ENCODE data around the gene ZNF662. TPM values are rescaled to one million over a fixed set of nuclear protein-coding genes. Genes with fewer than 3 reads are reported as not detected.

Gene ZNF662
- total and polyA plus RNA-seq, 9 of the 15 experiments (the other 6 are each of a cell fraction or from before 2014, with no cell fraction given): 0.07 to 0.55 (median 0.27) TPM

- TF ChIP-seq EHMT2 (IDR thresholded peaks at IDR 0.05) (peak; percentile 72; the same call in 1 of the 2 replicates), MEF2A (IDR thresholded peaks at IDR 0.05; ENCODE audit: control insufficient read depth, low read depth, low read length) (no peak), MBD2 (IDR thresholded peaks at IDR 0.05; ENCODE audit: borderline replicate concordance, low read depth) (no peak), MIER1 (IDR thresholded peaks at IDR 0.05; ENCODE audit: low read depth) (peak; percentile 65; the same call in 1 of the 2 replicates), REST (IDR thresholded peaks at IDR 0.05; ENCODE audit: borderline replicate concordance) (peak; percentile 75), REST (CRISPR knock-in tag; IDR thresholded peaks at IDR 0.05; ENCODE audit: low read depth) (no peak)
- TF ChIP-seq, protein P1, sequence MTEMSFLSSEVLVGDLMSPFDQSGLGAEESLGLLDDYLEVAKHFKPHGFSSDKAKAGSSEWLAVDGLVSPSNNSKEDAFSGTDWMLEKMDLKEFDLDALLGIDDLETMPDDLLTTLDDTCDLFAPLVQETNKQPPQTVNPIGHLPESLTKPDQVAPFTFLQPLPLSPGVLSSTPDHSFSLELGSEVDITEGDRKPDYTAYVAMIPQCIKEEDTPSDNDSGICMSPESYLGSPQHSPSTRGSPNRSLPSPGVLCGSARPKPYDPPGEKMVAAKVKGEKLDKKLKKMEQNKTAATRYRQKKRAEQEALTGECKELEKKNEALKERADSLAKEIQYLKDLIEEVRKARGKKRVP (CRISPR knock-in tag; IDR thresholded peaks at IDR 0.05): no peak
- TF ChIP-seq, protein P2, sequence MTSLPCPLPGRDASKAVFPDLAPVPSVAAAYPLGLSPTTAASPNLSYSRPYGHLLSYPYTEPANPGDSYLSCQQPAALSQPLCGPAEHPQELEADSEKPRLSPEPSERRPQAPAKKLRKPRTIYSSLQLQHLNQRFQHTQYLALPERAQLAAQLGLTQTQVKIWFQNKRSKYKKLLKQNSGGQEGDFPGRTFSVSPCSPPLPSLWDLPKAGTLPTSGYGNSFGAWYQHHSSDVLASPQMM (CRISPR knock-in tag; IDR thresholded peaks at IDR 0.05): no peak
- WGBS (ENCODE audit: insufficient coverage, low coverage, missing lambda C conversion rate): under 1% methylated on average over 5 of the region's 5 CpGs
- no peak overlapping the region for H2AFZ ChIP-seq (ENCODE audit: low read depth, low read length)
- no peak overlapping the region for H3K4me3 ChIP-seq
- ATAC-seq (no peak), FAIRE-seq (no peak), DNase-seq (ENCODE audit: extremely low read depth in 1 of 4, low spot score in 3 of 4) (no peak)
- H3K4me2 ChIP-seq (ENCODE audit: insufficient read depth, low read length): no peak overlapping the region
- intact Hi-C loops (cut with micrococcal nuclease) (loop anchor here (2.0 to 10.0 kb wide), 4 partner anchors 115 to 1235 kb away; no protein-coding TSS in a partner anchor), in situ Hi-C loops (cut with MboI) (loop anchor here (10.0 kb wide), 1 partner anchor 195 kb away; no protein-coding TSS in a partner anchor)
- POLR2A ChIA-PET: interaction anchor here (0.7 to 0.8 kb wide), 3 partner anchors 71 to 909 kb away, joined by 3 read pairs; no protein-coding TSS in a partner anchor
- no peaks in the 10 kb centered on the region for H3K27me3 ChIP-seq (ENCODE audit: control insufficient read depth in 2 of 2, insufficient read depth in 2 of 2, low read length in 2 of 2)
- no peaks in the 10 kb centered on the region for H3K9me3 ChIP-seq (replicated peaks; ENCODE audit: control insufficient read depth, insufficient read depth, low read depth, low read length)
- CTCF ChIA-PET (ENCODE audit: low intra/inter-chr PET ratio): interaction anchor here (3.8 kb wide), 1 partner anchor 194 kb away, joined by 27 read pairs; no protein-coding TSS in a partner anchor
- H3K27ac ChIP-seq (ENCODE audit: extremely low read depth, low read depth, low read length): no peak overlapping the region
- no peaks in the 10 kb centered on the region for H3K4me1 ChIP-seq (replicated peaks in 1 of 2; ENCODE audit: control insufficient read depth in 2 of 2, insufficient read depth in 2 of 2, low read length in 2 of 2)
- no TSS peak for BruUV-seq (replicated peaks)
- no peaks in the 10 kb centered on the region for H4K20me1 ChIP-seq (replicated peaks; ENCODE audit: control insufficient read depth, insufficient read depth, low read length)
- H3K36me3 ChIP-seq (ENCODE audit: control insufficient read depth, insufficient read depth, low read length): no peaks in the 10 kb centered on the region
- H3K9ac ChIP-seq (ENCODE audit: insufficient read depth in 1 of 2, low read depth in 2 of 2, low read length in 2 of 2): no peak overlapping the region
- no peaks in the 10 kb centered on the region for H3K79me2 ChIP-seq (ENCODE audit: control insufficient read depth, insufficient read depth, low read length)
- H3K9me1 ChIP-seq (ENCODE audit: control insufficient read depth, insufficient read depth, low read length): no peaks in the 10 kb centered on the region
Measured at GRCh38 chr3:42960282-42960681, 54.3 kb downstream of the ZNF662 start.

Measured in K562 (cell line).